Astrocyte (in vitro differentiated cells and primary cell): Measurements from ENCODE around the gene PRR35. TPM values are rescaled to one million over a fixed set of nuclear protein-coding genes. Genes with fewer than 3 reads are reported as not detected.

Experiments
- DNase-seq: peaks from one replicate; pipeline ENCODE4 v3.0.0-alpha.2; 2010; ENCODE audit warnings: low read depth
- FAIRE-seq: peaks from 2 replicates; lab custom pipeline; 2011; peaks lifted over from hg19 to GRCh38; lab: Jason Lieb, UNC
- H2AFZ ChIP-seq: 2 replicates; pipeline ENCODE4 v1.6.0; 2012; ENCODE audit warnings: low read depth, low read length, inconsistent platforms
- H3K27ac ChIP-seq: 2 replicates; pipeline ENCODE4 v1.5.1; 2011; ENCODE audit warnings: low read depth, low read length, inconsistent platforms
- H3K27me3 ChIP-seq: 2 replicates; pipeline ENCODE4 v1.6.0; 2011; ENCODE audit warnings: low read length, inconsistent platforms; ENCODE audit not compliant: insufficient read depth
- H3K36me3 ChIP-seq: 2 replicates; pipeline ENCODE4 v1.5.1; 2011; ENCODE audit warnings: low read length, inconsistent platforms; ENCODE audit not compliant: insufficient read depth
- H3K4me1 ChIP-seq: 2 replicates; pipeline ENCODE4 v1.5.1; 2011; ENCODE audit warnings: low read length, inconsistent platforms; ENCODE audit not compliant: insufficient read depth
- H3K4me2 ChIP-seq: 2 replicates; pipeline ENCODE4 v1.6.0; 2012; ENCODE audit warnings: low read length, inconsistent platforms
- H3K4me3 ChIP-seq: 2 replicates; pipeline ENCODE4 v1.5.1; 2011; ENCODE audit warnings: low read depth, mild to moderate bottlenecking, low read length, inconsistent platforms; ENCODE audit not compliant: insufficient read depth
- H3K79me2 ChIP-seq: 2 replicates; pipeline ENCODE4 v1.6.0; 2012; ENCODE audit warnings: mild to moderate bottlenecking, low read length, inconsistent platforms; ENCODE audit not compliant: insufficient read depth
- H3K9ac ChIP-seq: 2 replicates; pipeline ENCODE4 v1.6.0; 2012; ENCODE audit warnings: mild to moderate bottlenecking, low read length, inconsistent platforms
- H3K9me3 ChIP-seq: 2 replicates; pipeline ENCODE4 v1.5.1; 2012; ENCODE audit warnings: low read depth, mild to moderate bottlenecking, low read length, inconsistent platforms; ENCODE audit not compliant: insufficient read depth
- H4K20me1 ChIP-seq: 2 replicates; pipeline ENCODE4 v1.6.0; 2012; ENCODE audit warnings: low read length, inconsistent platforms; ENCODE audit not compliant: insufficient read depth
- H3K27ac Mint-ChIP-seq: one replicate; pipeline ENCODE4 v1.8.0; 2021; ENCODE audit warnings: mild to moderate bottlenecking, mixed read lengths; ENCODE audit not compliant: unreplicated experiment
- H3K27me3 Mint-ChIP-seq: one replicate; pipeline ENCODE4 v1.8.0; 2021; ENCODE audit warnings: low read depth, mixed read lengths; ENCODE audit not compliant: unreplicated experiment
- H3K36me3 Mint-ChIP-seq: one replicate; pipeline ENCODE4 v1.8.0; 2021; ENCODE audit warnings: low read depth, mixed read lengths; ENCODE audit not compliant: unreplicated experiment
- H3K4me1 Mint-ChIP-seq: one replicate; pipeline ENCODE4 v1.8.0; 2021; ENCODE audit warnings: low read depth, mixed read lengths; ENCODE audit not compliant: unreplicated experiment
- H3K4me3 Mint-ChIP-seq: one replicate; pipeline ENCODE4 v1.8.0; 2021; ENCODE audit warnings: mild to moderate bottlenecking, moderate library complexity, mixed read lengths; ENCODE audit not compliant: unreplicated experiment
- H3K9me3 Mint-ChIP-seq: one replicate; pipeline ENCODE4 v1.8.0; 2021; ENCODE audit warnings: mild to moderate bottlenecking, mixed read lengths; ENCODE audit not compliant: unreplicated experiment
- CTCF ChIP-seq: IDR thresholded peaks from 2 replicates; pipeline ENCODE4 v1.5.1; 2011; ENCODE audit warnings: low read depth, mild to moderate bottlenecking, inconsistent platforms, low read length, moderate library complexity; ENCODE audit not compliant: insufficient read depth
- EZH2 ChIP-seq: IDR thresholded peaks from 2 replicates; pipeline ENCODE4 v1.6.1; 2012; ENCODE audit warnings: mild to moderate bottlenecking, low read length, inconsistent platforms; ENCODE audit not compliant: insufficient read depth
- total RNA-seq: library from RNA; stranded (reverse); gene quantifications from 2 replicates; pipeline ENCODE4 v1.2.1, GENCODE V29; 2021

Gene PRR35
- total RNA-seq, 1 donor from 2014 or later: 0.09 TPM

GRCh38 chr16:591892-592517 lies 31.8 kb downstream of the PRR35 start:
- H3K27ac Mint-ChIP-seq: no peak overlapping the region
- no peak for FAIRE-seq
- no peak overlapping the region for H3K4me2 ChIP-seq

GRCh38 chr16:592518-593306 lies 32.5 kb downstream of the PRR35 start:
- Mint-ChIP-seq H3K9me3 (no peaks in the 10 kb centered on the region), H3K36me3 (peaks cover 12% of the 10 kb centered on the region), H3K4me3 (no peak overlapping the region), H3K4me1 (peaks cover 8% of the 10 kb centered on the region), H3K27ac (no peak overlapping the region), H3K27me3 (no peaks in the 10 kb centered on the region)
- H3K79me2 ChIP-seq: peaks cover 75% of the 10 kb centered on the region
- H3K9ac ChIP-seq: no peak overlapping the region
- peaks cover 69% of the 10 kb centered on the region for H4K20me1 ChIP-seq
- FAIRE-seq (no peak), DNase-seq (no peak)
- no peaks in the 10 kb centered on the region for H3K36me3 ChIP-seq
- no peak overlapping the region for H3K4me2 ChIP-seq
- no peak overlapping the region for H3K4me3 ChIP-seq
- H3K9me3 ChIP-seq: no peaks in the 10 kb centered on the region
- no peak for TF ChIP-seq CTCF
- no peak for TF ChIP-seq EZH2
- no peaks in the 10 kb centered on the region for H3K27me3 ChIP-seq
- H2AFZ ChIP-seq: no peak overlapping the region
- no peak overlapping the region for H3K27ac ChIP-seq
- H3K4me1 ChIP-seq: peaks cover 14% of the 10 kb centered on the region

More at GRCh38 chr16:591892-592517, 31.8 kb downstream of the PRR35 start:
- H4K20me1 ChIP-seq: peaks cover 73% of the 10 kb centered on the region
- H3K4me3 ChIP-seq: no peak overlapping the region
- no peak overlapping the region for H3K27ac ChIP-seq
- no peak overlapping the region for H3K9ac ChIP-seq
- TF ChIP-seq CTCF: no peak
- TF ChIP-seq EZH2: no peak
- peaks cover 10% of the 10 kb centered on the region for H3K36me3 Mint-ChIP-seq
- no peaks in the 10 kb centered on the region for H3K27me3 ChIP-seq
- H3K36me3 ChIP-seq: no peaks in the 10 kb centered on the region
- H2AFZ ChIP-seq: no peak overlapping the region
- H3K9me3 Mint-ChIP-seq: no peaks in the 10 kb centered on the region
- peaks cover 79% of the 10 kb centered on the region for H3K79me2 ChIP-seq
- no peaks in the 10 kb centered on the region for H3K27me3 Mint-ChIP-seq
- H3K4me1 Mint-ChIP-seq: peaks cover 11% of the 10 kb centered on the region
- H3K4me1 ChIP-seq: peaks cover 15% of the 10 kb centered on the region
- H3K9me3 ChIP-seq: no peaks in the 10 kb centered on the region
- DNase-seq: no peak
- H3K4me3 Mint-ChIP-seq: peak overlapping the region; percentile 46
